NB4 (cell line): Measurements from ENCODE around the gene GALNT10.

ENCODE experiments used
- POLR2A ChIP-seq: IDR thresholded peaks from 2 replicates; pipeline ENCODE4 v1.6.1; 2011; ENCODE audit warnings: mild to moderate bottlenecking; ENCODE audit not compliant: insufficient read length; ENCODE audit errors: extremely low read depth
- TF ChIP-seq, protein P1 (sequence below): IDR thresholded peaks from one replicate; pipeline ENCODE4 v1.5.1; 2012; ENCODE audit warnings: low read depth, low read length

DNA sequence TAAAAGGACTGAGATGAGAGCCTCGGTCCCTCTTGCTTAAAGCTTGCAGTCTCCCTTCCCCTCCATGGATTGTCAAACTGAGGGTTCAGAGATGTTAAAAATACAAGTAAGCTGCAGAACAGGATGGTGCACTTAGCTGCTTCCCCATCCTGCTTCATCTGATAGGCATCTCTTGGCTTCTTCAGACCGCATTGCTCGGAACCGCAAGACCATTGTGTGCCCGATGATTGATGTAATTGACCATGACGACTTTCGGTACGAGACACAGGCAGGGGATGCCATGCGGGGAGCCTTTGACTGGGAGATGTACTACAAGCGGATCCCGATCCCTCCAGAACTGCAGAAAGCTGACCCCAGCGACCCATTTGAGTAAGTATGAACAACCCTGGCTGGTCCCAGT, 189.7 kb downstream of the GALNT10 start:
- TF ChIP-seq, protein P1, sequence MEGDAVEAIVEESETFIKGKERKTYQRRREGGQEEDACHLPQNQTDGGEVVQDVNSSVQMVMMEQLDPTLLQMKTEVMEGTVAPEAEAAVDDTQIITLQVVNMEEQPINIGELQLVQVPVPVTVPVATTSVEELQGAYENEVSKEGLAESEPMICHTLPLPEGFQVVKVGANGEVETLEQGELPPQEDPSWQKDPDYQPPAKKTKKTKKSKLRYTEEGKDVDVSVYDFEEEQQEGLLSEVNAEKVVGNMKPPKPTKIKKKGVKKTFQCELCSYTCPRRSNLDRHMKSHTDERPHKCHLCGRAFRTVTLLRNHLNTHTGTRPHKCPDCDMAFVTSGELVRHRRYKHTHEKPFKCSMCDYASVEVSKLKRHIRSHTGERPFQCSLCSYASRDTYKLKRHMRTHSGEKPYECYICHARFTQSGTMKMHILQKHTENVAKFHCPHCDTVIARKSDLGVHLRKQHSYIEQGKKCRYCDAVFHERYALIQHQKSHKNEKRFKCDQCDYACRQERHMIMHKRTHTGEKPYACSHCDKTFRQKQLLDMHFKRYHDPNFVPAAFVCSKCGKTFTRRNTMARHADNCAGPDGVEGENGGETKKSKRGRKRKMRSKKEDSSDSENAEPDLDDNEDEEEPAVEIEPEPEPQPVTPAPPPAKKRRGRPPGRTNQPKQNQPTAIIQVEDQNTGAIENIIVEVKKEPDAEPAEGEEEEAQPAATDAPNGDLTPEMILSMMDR: no peak
- no peak for TF ChIP-seq POLR2A
